Measurements from ENCODE around the gene SLC4A5.

DNA sequence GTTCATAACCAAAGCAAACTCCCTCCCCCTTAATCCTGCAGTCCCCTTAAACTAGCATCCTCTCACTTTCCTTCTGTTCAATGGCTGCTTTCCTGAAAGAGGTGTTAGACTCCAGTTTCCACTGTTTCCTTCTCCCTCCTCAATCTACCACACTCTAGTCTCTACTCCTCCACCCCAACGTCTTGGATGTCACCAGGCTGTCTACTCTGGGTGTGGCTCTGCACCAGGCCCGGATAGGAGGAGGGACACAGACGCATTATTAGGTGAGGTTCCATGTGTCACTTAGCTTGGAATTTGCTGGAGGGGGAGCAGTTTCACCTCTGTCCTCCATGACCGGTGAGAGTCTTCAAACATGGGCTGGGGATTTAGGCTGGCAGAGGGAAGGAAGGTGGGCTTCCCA lies 83.5 kb downstream of the SLC4A5 start:
- TF ChIP-seq, protein P1, sequence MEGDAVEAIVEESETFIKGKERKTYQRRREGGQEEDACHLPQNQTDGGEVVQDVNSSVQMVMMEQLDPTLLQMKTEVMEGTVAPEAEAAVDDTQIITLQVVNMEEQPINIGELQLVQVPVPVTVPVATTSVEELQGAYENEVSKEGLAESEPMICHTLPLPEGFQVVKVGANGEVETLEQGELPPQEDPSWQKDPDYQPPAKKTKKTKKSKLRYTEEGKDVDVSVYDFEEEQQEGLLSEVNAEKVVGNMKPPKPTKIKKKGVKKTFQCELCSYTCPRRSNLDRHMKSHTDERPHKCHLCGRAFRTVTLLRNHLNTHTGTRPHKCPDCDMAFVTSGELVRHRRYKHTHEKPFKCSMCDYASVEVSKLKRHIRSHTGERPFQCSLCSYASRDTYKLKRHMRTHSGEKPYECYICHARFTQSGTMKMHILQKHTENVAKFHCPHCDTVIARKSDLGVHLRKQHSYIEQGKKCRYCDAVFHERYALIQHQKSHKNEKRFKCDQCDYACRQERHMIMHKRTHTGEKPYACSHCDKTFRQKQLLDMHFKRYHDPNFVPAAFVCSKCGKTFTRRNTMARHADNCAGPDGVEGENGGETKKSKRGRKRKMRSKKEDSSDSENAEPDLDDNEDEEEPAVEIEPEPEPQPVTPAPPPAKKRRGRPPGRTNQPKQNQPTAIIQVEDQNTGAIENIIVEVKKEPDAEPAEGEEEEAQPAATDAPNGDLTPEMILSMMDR (IDR thresholded peaks at IDR 0.05), result no peak
- TF ChIP-seq POLR2A (IDR thresholded peaks at IDR 0.05) (no peak), EP300 (IDR thresholded peaks at IDR 0.05) (no peak)

Measured in upper lobe of left lung (tissue), 4 donors.